Measurements from ENCODE around the gene FERMT1. TPM values are rescaled to one million over a fixed set of nuclear protein-coding genes. Genes with fewer than 3 reads are reported as not detected.

The FERMT1 gene, protein sequence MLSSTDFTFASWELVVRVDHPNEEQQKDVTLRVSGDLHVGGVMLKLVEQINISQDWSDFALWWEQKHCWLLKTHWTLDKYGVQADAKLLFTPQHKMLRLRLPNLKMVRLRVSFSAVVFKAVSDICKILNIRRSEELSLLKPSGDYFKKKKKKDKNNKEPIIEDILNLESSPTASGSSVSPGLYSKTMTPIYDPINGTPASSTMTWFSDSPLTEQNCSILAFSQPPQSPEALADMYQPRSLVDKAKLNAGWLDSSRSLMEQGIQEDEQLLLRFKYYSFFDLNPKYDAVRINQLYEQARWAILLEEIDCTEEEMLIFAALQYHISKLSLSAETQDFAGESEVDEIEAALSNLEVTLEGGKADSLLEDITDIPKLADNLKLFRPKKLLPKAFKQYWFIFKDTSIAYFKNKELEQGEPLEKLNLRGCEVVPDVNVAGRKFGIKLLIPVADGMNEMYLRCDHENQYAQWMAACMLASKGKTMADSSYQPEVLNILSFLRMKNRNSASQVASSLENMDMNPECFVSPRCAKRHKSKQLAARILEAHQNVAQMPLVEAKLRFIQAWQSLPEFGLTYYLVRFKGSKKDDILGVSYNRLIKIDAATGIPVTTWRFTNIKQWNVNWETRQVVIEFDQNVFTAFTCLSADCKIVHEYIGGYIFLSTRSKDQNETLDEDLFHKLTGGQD
- total RNA-seq (2014; rRNA removed; shearing (Covaris generic)): 6.5 and 7.0 TPM in 2 replicates

DNA sequence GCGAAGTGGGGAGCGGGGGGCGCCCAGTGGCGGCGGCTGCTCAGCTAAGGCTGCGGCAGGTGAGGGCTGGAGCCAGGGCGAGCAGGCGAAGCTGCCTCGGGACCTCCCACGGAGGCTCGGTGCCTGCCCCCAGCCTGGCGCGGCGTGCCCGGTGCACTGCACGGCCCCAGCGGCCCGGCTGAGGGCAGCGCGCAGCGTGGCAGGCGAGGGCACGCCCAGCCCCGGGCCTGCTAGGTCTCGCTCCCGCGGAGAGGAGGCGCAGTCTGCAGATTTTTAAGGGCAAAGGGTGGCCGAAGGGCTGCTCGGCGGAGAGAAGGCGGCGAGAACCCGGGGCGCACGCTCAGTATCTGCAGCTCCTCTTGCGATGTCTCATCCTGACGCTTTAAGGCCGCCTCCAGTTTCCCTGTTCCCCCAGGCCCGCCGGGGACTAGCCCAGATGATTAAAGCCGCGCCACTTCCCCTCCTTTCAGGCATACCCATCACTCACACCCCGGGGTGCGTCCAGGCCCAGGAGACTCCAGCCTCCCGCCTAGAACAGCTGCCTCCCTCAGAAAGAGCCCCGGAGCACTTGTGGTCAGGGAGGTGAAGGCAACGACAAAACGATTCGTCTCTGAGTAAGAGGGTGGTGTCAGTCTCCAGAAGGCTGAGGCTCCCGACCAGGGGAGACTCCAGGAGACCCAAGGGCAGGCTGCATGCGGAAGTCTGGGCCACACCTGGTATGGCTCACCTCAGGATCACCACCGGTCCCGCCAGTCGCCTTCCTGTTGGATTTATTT, at the start of gene FERMT1:
Gene FERMT1 (minus strand): TSS at position 158 of the 776 bp plus-strand sequence. CDS start 3,476 bp downstream, outside the sequence.
- peak; percentile 57 for DNase-seq (ENCODE audit: low spot score)

GRCh38 chr20:6169251-6169650, 46.4 kb upstream of the FERMT1 start:
- no peak for DNase-seq (ENCODE audit: low spot score)

GRCh38 chr20:6168204-6168603, 45.4 kb upstream of the FERMT1 start:
- DNase-seq (ENCODE audit: low spot score): no peak

- no peak for DNase-seq (ENCODE audit: low spot score)
Observed at GRCh38 chr20:6165346-6165745, 42.5 kb upstream of the FERMT1 start.

- peak; percentile 40 for DNase-seq (ENCODE audit: low spot score)
Observed at GRCh38 chr20:6164421-6165341, 41.9 kb upstream of the FERMT1 start.

GRCh38 chr20:6160736-6161135, 37.9 kb upstream of the FERMT1 start:
- DNase-seq (ENCODE audit: low spot score): no peak

DNA sequence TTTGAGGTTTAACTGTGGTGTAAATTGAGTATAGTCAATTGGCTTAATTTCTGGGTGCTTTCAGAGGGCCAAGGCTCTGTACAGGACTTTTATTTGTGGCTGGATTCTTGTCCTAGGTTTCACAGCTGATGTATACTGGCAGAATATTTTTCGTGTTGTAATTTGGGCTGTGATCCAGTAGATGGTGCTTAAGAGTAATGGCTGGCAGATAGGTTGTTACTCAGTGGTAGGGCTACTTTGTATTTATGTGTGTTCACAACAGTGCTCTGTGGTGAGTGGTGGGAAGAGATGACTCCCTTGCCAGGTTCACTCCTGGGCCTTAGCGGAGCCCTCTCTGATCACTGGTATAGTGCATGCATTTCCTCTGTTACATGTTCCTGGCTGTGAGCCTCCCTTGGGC, 34.5 kb upstream of the FERMT1 start:
- no peak for DNase-seq (ENCODE audit: low spot score)

DNA sequence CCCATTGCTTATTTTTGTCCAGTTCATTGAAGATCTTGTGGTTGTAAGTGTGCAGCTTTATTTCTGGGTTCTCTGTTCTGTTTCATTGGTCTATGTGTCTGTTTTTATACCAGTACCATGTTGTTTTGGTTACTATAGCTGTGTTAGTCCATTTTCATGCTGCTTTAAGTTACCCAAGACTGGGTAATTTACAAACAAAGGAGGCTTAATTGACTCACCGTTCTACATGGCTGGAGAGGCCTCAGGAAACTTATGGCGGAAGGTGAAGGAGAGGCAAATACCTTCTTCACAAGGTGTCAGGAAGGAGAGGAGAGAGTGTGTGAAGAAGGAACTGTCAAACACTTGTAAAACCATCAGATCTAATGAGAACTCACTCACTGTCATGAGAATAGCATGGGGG, 29.9 kb upstream of the FERMT1 start:
- DNase-seq (ENCODE audit: low spot score): no peak

DNA sequence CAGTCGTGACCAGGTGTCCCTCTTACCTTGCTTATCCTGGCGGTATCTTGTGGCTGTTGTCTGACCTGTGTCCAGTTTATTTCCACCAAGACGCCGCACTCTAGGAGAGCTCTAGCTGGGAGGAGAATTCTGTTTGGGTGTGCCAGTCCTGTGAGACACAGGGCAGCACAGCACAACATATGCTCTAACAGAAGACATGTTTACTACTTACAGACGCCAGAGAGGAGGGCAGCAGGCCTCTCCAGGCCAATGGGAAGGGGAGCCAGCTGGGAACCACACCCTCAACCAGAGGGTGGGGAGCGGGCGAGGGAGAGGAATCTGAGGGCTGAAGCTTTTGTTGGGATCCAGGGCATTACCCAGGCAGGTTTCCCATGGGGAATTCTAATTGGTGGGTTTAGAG, 25.2 kb upstream of the FERMT1 start:
- DNase-seq (ENCODE audit: low spot score): no peak

- peak; percentile 59 for DNase-seq (ENCODE audit: low spot score)
Observed at GRCh38 chr20:6142348-6142993, 19.6 kb upstream of the FERMT1 start.

DNA sequence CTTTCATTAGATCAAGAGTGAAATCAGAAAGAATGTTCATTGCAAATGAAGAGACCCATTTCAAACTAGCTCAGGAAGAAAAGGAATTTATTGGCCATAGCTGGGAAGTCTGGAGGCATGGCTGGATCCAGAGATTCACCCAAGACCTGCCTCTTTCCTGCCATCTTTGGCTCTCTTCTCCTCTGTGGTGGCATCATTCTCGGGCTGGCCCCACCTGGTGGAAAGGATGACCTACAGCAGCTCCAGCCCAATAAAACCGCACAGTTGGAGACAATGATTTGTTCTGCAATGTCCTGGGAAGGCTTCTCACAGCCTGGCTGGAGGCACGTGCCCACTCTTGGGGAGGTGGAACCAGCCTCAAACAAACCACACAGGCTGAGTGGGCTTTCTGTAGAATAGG, 18.1 kb upstream of the FERMT1 start:
- DNase-seq (ENCODE audit: low spot score): peak; percentile 51

DNA sequence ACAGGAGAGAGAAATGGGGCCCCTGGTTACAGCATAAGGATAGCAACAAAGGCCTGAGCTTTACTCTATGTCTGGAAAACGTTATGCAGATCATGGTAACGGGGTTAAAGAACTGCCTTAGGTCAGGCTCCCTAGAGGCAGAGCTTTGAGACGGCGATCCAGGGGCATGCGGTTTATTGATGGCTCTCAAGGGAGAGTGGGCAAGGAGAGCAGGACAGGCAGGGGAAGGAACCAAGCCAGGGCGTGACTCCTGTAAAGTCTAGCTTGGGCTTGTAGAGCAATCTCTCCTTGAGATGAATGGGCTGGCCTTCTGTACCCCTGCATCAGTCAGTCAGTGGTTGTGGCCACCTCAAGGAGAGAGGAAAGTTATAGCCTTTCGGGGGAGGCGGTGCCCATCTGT, 12.5 kb upstream of the FERMT1 start:
- DNase-seq (ENCODE audit: low spot score): no peak

DNA sequence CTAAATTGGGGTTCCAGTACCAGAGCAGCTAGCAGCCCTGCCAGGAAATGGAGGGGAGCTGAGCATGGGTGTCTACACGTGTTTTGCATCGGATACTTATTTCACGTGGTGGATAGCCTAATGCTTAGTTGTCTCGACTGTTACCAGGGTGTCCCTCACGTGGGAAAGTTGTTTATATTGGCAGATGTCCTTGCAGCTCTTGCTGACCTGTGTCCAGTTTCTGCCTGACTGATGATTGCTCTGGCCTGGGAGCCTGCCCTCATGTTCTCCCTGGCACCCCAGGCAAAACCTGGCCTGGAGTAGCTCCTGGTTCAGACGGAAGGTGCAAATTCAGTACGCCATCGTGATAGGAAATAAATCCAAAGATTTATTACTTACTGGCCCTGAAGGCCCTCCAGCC, 11.8 kb upstream of the FERMT1 start:
- DNase-seq (ENCODE audit: low spot score): no peak

DNA sequence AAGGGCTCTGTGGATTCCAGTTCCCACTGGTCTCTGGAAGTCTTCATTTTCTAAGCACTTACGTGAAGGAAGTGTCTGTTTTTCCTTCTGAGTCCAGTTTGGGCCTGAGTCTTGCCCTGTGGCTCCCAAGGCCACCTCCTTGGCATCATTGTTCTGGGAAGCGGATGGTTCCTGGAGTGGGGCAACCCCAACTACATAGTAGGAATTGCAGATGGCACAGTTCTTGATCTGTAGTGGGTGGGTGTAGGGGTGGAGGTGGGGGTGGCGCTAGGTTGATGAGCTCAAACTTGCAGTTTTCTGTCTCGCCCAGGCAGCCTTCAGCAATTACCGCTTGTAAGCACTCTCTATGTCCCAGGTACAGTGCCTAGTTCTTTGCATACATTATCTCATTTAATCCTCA, 7.2 kb upstream of the FERMT1 start:
- no peak for DNase-seq (ENCODE audit: low spot score)

DNA sequence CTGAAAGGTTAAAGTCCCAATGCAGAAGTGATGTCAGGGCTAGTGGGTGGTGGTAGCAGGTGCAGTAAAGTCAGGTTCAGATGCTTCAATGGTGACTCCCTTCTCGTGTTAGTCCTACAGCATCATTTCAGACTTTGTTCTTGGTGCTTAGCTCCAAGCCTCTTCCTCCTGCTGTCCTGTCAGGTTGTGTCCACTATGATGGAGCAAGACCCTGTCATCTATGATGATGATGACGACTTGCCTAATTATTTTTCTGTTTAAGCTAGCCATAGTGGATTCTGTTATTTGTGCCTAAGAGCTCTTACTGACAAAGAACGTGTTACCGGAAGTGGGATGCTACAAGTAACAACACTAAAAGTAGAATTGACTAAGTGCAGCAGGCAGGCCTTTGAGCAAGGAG, 5.0 kb upstream of the FERMT1 start:
- DNase-seq (ENCODE audit: low spot score): no peak

GRCh38 chr20:6126846-6127245, 4.0 kb upstream of the FERMT1 start:
- no peak for DNase-seq (ENCODE audit: low spot score)

GRCh38 chr20:6123649-6124014, 802 bp upstream of the FERMT1 start:
- DNase-seq (ENCODE audit: low spot score): no peak

DNA sequence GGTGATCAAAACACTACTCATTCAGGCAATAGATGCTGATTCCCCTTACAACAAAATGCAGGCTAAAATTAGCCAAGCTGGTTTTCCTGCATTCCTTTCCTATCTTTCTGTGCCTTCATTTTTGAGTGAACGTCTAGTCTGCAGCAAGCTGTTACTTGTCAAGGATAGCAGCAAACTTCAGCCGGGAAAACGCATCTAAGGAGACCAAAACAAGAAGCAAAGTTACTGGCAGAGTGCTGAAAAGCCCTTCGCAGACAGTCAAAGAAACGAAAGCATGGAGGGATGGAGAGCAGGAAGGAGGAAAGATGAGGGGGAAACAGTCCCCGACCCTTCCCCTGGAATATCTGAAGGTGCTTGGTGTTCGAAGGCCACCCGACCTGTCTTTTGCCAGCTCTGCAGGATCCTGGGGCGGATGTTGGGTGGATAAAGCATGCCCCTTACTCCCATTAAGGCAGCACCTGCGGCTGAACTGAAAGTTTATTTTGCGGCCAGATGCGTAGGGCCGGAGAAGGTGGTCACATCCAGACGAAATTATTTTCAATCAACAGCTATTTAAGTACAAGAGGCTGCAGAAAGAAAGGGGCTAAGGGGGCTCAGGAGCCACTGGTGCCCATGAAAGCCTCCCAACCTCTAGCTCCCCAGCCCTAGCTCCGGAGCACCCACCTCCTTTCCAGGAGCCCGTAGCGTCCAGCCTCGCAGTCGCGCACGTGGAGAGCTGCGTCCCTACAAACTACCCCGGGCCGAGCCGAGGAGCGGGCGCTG, 538 bp downstream of the FERMT1 start:
- DNase-seq (ENCODE audit: low spot score): peak; percentile 14

DNA sequence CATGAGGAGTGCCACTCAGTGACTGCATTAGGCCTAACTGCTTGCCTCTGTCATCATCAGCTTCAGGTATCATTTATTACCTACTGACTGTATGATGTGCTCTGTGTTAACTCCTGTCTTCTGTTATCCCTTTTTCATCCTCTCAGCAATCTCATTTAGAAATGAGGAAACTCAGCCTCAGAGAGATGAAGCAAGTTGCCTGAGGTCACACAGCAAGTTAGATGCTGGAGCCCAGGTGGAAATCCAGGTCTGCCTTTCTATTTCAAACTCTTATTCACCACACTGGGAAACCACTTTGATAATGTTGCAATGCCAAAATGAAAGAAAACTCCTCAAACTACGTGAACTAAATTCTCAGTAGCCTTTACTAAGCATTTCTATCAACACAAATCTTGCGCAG, 1.3 kb downstream of the FERMT1 start:
- no peak for DNase-seq (ENCODE audit: low spot score)

DNA sequence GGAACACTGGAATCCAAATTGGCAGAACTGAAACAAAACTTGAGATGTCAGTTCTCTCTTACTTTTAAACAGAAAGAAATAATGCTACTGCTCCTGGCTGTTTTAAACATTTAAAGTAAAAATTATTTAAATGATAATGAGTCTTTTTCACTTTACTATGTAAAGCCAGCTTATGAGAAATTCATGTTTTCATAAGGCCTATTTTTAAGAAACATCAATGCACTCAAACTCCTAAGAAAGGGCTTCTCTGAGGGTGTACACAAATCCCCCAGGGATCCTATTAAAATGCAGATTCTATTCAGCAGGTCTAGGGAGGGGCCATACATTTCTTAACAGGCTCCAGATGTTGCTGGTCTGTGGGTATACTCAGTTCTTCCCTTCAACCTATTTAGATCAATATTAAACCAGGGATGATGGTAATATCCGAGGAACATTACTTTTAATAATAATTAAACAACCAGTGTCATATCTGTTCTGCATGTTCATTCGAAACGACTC, 2.3 kb downstream of the FERMT1 start:
- no peak for DNase-seq (ENCODE audit: low spot score)
